Activated T-helper 1 cell treated with anti-CD3 and anti-CD28 coated beads, Interleukin-2, amount 50 U/mL, for 16 hours (primary cell): ENCODE results near the gene OR2H1.
"Not testable (repeated sequence)": the region's sequence is repeated elsewhere in the genome, so short reads cannot be mapped to it uniquely, and the experiment has no call there.

Source experiments
- DNase-seq, 2 donors: peaks; one replicate each; pipeline ENCODE4 v3.0.0-alpha.2; 2020; ENCODE audit warnings: low read depth in 1 of 2, low spot score in 1 of 2

OR2H1 gene

GRCh38 chr6:29456971-29457370 lies at the start of gene OR2H1, which contains the start of gene OR11A1:
OR2H1 (plus strand) TSS chr6:29457155; CDS start chr6:29461770, 4,615 bp downstream.
OR11A1 (minus strand) TSS chr6:29457071; CDS start chr6:29427641, 29,430 bp downstream.
- DNase-seq, result no peak

DNA sequence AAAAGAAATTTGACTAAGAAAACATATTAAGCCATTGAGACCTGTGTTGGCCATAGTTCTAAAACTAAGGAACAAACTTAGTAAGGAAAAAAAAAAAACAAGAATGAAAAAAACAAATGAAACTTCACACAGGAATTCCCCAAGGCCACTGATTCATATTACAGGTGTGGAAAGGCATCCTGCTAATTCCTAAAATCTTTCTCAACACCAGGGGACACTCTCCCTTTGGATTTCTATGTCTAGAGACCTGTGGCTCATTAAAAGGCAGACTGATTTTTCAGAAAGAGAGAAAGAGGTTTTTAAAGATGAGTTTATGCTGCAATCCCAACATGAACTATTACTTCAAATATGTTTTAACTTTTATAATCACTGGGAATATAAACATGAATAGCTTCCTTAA lies 42.4 kb upstream of the OR2H1 start, which contains the start of gene OR12D1:
Gene OR12D1 (plus strand): TSS at position 341 of the 400 bp plus-strand sequence.
- no peak for DNase-seq

DNA sequence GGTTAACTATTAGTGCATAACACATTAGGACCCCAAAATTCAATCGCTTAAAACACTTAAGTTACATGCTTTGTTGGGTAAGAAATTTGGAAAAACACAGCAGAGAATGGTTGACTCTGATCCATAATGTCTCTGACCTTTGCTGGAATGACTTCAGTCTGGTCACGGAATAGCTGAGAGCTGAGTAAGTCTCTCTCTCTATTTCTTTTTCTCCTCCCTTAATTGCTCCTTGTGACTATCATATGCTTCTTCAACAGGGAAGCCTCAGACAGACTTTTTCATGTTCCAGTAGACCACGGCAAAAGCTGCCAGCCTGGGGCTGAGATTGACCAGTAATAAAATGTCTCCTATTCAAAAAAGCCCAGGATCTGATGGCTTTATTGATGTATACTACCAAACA lies 37.4 kb upstream of the OR2H1 start:
- DNase-seq, result no peak

- DNase-seq, result no peak
Observed at GRCh38 chr6:29424168-29424567, 32.8 kb upstream of the OR2H1 start.

GRCh38 chr6:29424575-29424974 lies 32.4 kb upstream of the OR2H1 start:
- DNase-seq, result no peak

GRCh38 chr6:29425075-29425474 lies 31.9 kb upstream of the OR2H1 start:
- no peak for DNase-seq

- DNase-seq, result no peak
Observed at GRCh38 chr6:29426654-29427053, 30.3 kb upstream of the OR2H1 start.

- not testable (repeated sequence) for DNase-seq
Observed at GRCh38 chr6:29436730-29437129, 20.2 kb upstream of the OR2H1 start.

DNA sequence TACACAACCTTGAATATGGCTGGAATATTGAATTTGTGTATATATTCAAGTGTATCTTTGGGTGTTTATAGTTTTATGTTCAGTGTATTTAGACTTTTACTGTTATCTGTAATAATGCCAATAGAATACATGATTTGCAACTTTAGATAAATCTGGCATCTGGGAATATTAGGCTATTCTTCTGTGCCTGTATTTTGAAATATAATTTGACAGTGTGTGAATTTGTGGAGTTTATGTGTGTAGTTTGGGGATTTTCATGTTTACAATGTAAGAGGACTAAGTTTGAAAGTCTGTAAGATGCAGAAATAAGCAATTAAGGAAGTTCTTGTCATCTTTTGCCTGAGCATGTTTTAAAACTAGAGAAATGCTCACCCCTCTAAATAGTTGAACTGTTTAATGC lies 17.9 kb upstream of the OR2H1 start, which contains the start of gene OR10C1:
Gene OR10C1 (plus strand): TSS at position 301 of the 400 bp plus-strand sequence. CDS start 710 bp downstream, outside the sequence.
- no peak for DNase-seq

DNA sequence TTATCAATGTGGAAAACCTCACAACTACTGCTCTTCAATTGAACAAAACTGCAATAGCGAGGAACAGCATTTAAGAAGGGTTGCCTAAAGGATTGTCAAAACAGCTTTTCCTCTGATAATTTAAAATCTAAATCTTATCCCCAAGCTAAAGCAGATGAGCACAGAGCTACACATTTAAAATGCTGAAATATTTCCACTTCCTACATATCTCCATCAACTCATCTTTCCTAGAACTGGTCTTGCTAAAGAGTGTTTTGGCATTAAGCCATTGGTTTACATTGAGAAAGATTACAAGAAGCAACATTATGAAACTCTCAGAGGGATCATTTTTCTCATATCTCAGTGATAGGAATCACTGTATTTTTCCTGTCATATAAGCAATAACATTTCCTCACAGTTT lies 14.2 kb upstream of the OR2H1 start:
- DNase-seq, result no peak

GRCh38 chr6:29444031-29444430 lies 12.9 kb upstream of the OR2H1 start:
- DNase-seq, result not testable (repeated sequence)

GRCh38 chr6:29447670-29448069 lies 9.3 kb upstream of the OR2H1 start:
- no peak for DNase-seq

- DNase-seq, result no peak
Observed at GRCh38 chr6:29451471-29452193, 5.3 kb upstream of the OR2H1 start.

DNA sequence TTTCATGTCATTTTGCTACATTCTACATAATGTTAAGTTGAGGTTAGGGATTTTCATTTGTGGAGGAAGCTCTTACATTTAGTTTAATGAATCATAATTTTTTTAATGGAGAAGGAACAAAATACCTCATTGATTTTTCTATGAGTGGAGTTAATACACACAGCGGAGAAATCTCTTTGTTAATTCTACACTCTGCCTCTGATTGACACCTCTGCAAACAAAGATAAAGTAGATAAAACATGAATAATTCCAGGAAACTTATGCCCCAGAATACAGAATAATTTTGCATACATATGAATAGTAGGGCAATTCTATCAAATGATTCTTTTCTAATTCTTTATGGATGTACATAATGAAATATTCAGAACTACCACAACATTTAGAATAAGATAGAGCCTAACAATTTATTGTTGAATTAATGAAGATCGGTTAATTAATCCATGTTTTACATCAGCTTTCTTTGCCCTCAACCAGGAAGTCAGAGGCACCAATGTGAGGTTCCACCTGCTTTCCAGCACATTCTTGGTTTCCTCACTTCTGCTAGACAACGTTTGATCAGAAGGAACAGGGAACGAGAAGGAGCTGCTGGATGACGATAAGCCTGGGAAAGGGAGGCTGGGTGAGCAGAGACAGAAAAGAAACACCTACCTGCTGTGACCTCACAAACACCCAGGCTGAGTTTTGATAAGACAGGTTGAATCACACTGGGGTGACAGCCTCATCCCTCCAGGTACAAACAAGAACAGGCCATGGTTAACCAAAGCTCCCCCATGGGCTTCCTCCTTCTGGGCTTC lies 4.3 kb downstream of the OR2H1 start:
- no peak for DNase-seq

GRCh38 chr6:29462022-29462421 lies 5.1 kb downstream of the OR2H1 start:
- no peak for DNase-seq

- DNase-seq, result no peak
Observed at GRCh38 chr6:29465279-29465678, 8.3 kb downstream of the OR2H1 start.

- no peak for DNase-seq
Observed at GRCh38 chr6:29465801-29466200, 8.8 kb downstream of the OR2H1 start.

DNA sequence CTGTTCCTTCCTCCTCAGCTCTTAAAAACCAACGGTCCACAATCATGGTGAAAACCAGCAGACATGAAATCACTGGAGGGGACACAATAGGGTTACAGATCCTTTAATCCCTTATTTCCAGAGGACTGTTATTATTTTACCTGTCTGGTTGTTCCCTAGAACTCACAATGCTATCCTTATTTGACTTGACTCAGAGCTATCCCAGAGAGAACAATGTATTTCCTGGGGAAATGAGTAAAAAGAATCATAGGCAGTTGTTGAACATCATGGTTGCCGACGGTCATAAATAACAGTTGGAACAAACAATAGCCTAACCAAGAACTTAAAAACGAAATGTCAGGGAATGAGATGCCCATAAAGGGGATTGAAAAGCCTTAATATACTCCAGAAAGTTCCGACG lies 9.3 kb downstream of the OR2H1 start:
- DNase-seq, result no peak

DNA sequence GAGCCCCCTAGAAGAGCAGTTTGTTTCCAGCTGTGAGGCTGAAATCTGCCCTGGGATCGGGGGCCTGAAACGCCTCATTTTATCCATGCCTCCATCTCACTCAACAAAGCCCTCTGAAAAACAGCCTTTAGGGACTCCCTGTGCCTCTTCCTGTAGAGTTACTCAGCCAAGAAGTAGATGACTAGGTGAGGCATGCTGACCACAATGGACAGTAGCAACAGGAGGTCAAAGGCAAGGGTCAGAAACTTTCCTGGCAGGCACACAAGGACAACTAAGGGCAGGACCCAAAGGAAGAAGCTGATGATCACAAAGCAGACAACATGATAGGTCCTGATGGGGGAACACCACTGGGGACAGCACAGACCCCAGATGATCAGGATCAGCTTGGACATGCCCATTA lies 18.0 kb downstream of the OR2H1 start:
- DNase-seq, result no peak

- no peak for DNase-seq
Observed at GRCh38 chr6:29477923-29478450, 21.0 kb downstream of the OR2H1 start.

GRCh38 chr6:29478740-29479139 lies 21.8 kb downstream of the OR2H1 start:
- DNase-seq, result no peak

DNA sequence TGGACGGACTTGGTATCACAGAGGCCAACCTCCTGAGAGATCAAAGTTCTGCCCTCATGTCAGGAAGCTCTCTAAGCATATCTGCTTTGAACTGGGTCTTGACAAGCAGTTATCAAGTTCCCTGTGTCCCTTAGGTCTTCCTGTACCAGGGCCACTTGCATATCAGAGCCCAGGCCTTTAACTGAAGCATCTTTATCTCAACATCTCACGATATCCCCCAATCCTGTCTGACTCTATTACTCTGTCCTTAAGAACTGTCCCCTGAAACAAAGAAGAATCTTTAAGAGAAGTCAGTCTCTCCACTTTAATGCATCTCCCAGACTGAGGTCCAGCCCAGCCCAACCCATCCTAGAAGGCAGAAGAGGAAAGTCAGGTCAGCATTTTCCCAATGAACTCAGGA lies 22.6 kb downstream of the OR2H1 start:
- no peak for DNase-seq
